K562 treated with DMSO at 1 percent for 12 hours (cell line): ENCODE measurements around the gene MYO19. TPM values are rescaled to one million over a fixed set of nuclear protein-coding genes. Genes with fewer than 3 reads are reported as not detected.

Source experiments
- total RNA-seq: library from RNA; unstranded; fragments of 300-600 nt; gene quantifications from 2 replicates; pipeline ENCODE4 v1.2.3, GENCODE V29; 2022; ENCODE audit not compliant: insufficient read depth

MYO19 gene
- 42.6 and 75.8 TPM in 2 replicates for total RNA-seq

GRCh38 chr17:36534840-36535668 lies at the start of gene MYO19, which contains the start of gene PIGW:
MYO19 (minus strand) TSS chr17:36534868; CDS start chr17:36532538, 2,330 bp downstream.
PIGW (plus strand) TSS chr17:36534987; CDS start chr17:36537102, 2,115 bp downstream.

DNA sequence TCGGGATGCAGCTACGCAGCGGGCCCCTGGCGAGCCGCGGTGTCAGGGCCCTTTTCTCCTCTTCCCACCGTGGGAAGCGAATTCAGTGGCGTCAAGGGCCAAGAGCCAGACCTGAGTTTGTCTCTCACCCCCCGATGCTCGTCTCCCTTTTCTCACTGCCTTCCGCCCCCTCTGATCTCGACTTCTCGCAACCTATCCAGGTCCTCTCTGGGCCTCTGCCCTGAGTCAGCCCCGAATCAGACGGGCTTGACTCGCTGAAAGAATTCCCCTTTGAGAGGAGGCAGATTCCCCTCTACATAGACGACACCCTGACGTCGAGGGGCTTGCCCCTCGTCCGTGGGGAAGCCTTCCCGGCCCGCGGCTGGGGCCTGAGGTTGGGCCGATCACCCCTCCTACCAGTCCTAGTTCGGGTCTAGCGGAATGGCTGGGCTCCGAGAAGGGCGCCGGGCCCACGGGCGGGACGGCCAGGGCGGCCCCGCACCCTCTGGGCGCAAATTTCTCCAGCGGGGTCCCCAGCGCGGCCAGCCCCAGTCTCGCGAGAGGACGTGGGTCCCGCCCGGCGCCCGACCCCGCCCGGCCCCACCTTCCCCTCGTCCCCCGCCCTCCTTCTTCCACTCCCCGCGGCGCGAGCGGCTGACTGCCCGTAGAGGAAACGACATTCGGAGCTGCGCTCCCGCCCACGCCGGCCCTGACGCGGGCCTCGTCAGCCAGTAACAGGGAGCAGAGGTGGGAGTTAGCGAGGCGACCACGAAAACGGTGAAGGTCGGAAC lies 9.8 kb upstream of the MYO19 start, which contains the start of gene GGNBP2:
Gene GGNBP2, plus strand, starts transcription at position 613 of the 770 bp plus-strand sequence. CDS start 806 bp downstream, outside the sequence.

GRCh38 chr17:36486204-36487194 lies 48.2 kb downstream of the MYO19 start, which contains the start of gene ZNHIT3:
ZNHIT3 (plus strand) TSS chr17:36486681; CDS start chr17:36486700, 19 bp downstream.

Other genes starting within 250 kb of the MYO19 start
- gene TBC1D3G, start 211.0 kb downstream of the MYO19 start, total RNA-seq: not detected in 2 replicates
- gene TBC1D3H, start 146.4 kb downstream of the MYO19 start, total RNA-seq: not detected in 2 replicates
- 71.6 and 72.1 TPM in 2 replicates for gene ZNHIT3, start 48.2 kb downstream of the MYO19 start, total RNA-seq
- 4.2 and 11.7 TPM in 2 replicates for gene PIGW, start 119 bp upstream of the MYO19 start, total RNA-seq
- 39.6 and 67.7 TPM in 2 replicates for gene GGNBP2, start 10.1 kb upstream of the MYO19 start, total RNA-seq
- gene DHRS11, start 57.0 kb upstream of the MYO19 start, total RNA-seq: 27.9 and 34.1 TPM in 2 replicates
- gene MRM1, start 66.7 kb upstream of the MYO19 start, total RNA-seq: 3.2 and 3.5 TPM in 2 replicates